Measurements from ENCODE around the gene MLLT10. TPM values are rescaled to one million over a fixed set of nuclear protein-coding genes. Genes with fewer than 3 reads are reported as not detected.

The MLLT10 gene
- total RNA-seq, 1 donor from 2014 or later = 32.3 TPM

- DNase-seq (ENCODE audit: low read depth) = no peak
- TF ChIP-seq CTCF (IDR thresholded peaks at IDR 0.05; ENCODE audit: insufficient read depth, low read length, poor library complexity, severe bottlenecking) = no peak
- Histone ChIP-seq H3K4me3 (ENCODE audit: low read depth, low read length) (no peak overlapping the region), H3K27me3 (ENCODE audit: control insufficient read depth, insufficient read depth, low read length) (no peaks in the 10 kb centered on the region), H3K36me3 (ENCODE audit: control insufficient read depth, insufficient read depth, low read length) (peaks cover 3% of the 10 kb centered on the region)
These were observed 208.8 kb downstream of the MLLT10 start for GRCh38 chr10:21742740-21743412.

- no peak for TF ChIP-seq CTCF (IDR thresholded peaks at IDR 0.05; ENCODE audit: insufficient read depth, low read length, poor library complexity, severe bottlenecking)
- no peaks in the 10 kb centered on the region for H3K27me3 ChIP-seq (ENCODE audit: control insufficient read depth, insufficient read depth, low read length)
- H3K36me3 ChIP-seq (ENCODE audit: control insufficient read depth, insufficient read depth, low read length) = peaks cover 3% of the 10 kb centered on the region
- H3K4me3 ChIP-seq (ENCODE audit: low read depth, low read length) = no peak overlapping the region
- DNase-seq (ENCODE audit: low read depth) = no peak
These were observed 210.2 kb downstream of the MLLT10 start for GRCh38 chr10:21744223-21744622.

- Histone ChIP-seq H3K27me3 (ENCODE audit: control insufficient read depth, insufficient read depth, low read length) (no peaks in the 10 kb centered on the region), H3K36me3 (ENCODE audit: control insufficient read depth, insufficient read depth, low read length) (peaks cover 3% of the 10 kb centered on the region), H3K4me3 (ENCODE audit: low read depth, low read length) (no peak overlapping the region)
- DNase-seq (ENCODE audit: low read depth) = no peak
- TF ChIP-seq CTCF (IDR thresholded peaks at IDR 0.05; ENCODE audit: insufficient read depth, low read length, poor library complexity, severe bottlenecking) = no peak
These were observed 212.1 kb downstream of the MLLT10 start for GRCh38 chr10:21746118-21746517.

- TF ChIP-seq CTCF (IDR thresholded peaks at IDR 0.05; ENCODE audit: insufficient read depth, low read length, poor library complexity, severe bottlenecking) = no peak
- Histone ChIP-seq H3K27me3 (ENCODE audit: control insufficient read depth, insufficient read depth, low read length) (no peaks in the 10 kb centered on the region), H3K36me3 (ENCODE audit: control insufficient read depth, insufficient read depth, low read length) (peaks cover 2% of the 10 kb centered on the region), H3K4me3 (ENCODE audit: low read depth, low read length) (no peak overlapping the region)
- no peak for DNase-seq (ENCODE audit: low read depth)
These were observed 213.8 kb downstream of the MLLT10 start for GRCh38 chr10:21747809-21748208.

GRCh38 chr10:21749788-21750187, 215.8 kb downstream of the MLLT10 start:
- TF ChIP-seq CTCF (IDR thresholded peaks at IDR 0.05; ENCODE audit: insufficient read depth, low read length, poor library complexity, severe bottlenecking) = no peak
- H3K4me3 ChIP-seq (ENCODE audit: low read depth, low read length) = no peak overlapping the region
- DNase-seq (ENCODE audit: low read depth) = no peak

GRCh38 chr10:21750424-21750823, 216.4 kb downstream of the MLLT10 start:
- no peak for DNase-seq (ENCODE audit: low read depth)
- Histone ChIP-seq H3K27me3 (ENCODE audit: control insufficient read depth, insufficient read depth, low read length) (no peaks in the 10 kb centered on the region), H3K4me3 (ENCODE audit: low read depth, low read length) (no peak overlapping the region), H3K36me3 (ENCODE audit: control insufficient read depth, insufficient read depth, low read length) (no peaks in the 10 kb centered on the region)
- no peak for TF ChIP-seq CTCF (IDR thresholded peaks at IDR 0.05; ENCODE audit: insufficient read depth, low read length, poor library complexity, severe bottlenecking)

More at GRCh38 chr10:21749788-21750187, 215.8 kb downstream of the MLLT10 start:
- Histone ChIP-seq H3K27me3 (ENCODE audit: control insufficient read depth, insufficient read depth, low read length) (no peaks in the 10 kb centered on the region), H3K36me3 (ENCODE audit: control insufficient read depth, insufficient read depth, low read length) (no peaks in the 10 kb centered on the region)
